ENCODE data around the gene SULT2B1.
A peak's percentile ranks its signal among the peaks of the same experiment; 100 is the strongest.

SULT2B1 gene

DNA sequence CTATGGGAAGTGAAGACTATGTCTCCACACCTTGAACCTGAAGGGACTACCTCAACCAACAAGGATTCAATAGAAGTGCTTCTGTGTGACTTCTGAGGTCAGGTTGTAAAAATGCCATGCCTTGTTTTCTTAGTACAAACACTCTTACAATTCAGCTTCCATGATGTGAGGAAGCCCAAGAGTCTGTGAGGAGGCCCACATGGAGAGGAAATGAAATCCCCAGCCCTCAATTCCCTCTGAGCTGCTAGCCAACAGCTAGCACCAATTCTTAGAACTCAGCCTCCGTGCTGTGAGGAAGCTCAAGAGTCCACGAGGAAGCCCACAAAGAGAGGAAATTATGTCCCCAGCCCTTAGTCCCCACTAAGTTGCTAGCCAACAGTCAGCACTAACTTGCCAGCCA lies 27.8 kb upstream of the SULT2B1 start:
- DNase-seq (ENCODE audit: low read depth) = peak; percentile 38
- no peak for TF ChIP-seq MYC (IDR thresholded peaks at IDR 0.05; ENCODE audit: low read depth, low read length)
- no peak for TF ChIP-seq POLR2A (IDR thresholded peaks at IDR 0.05; ENCODE audit: extremely low read depth, insufficient read length)
- H3K4me3 ChIP-seq (ENCODE audit: low read depth, low read length) = no peak overlapping the region

DNA sequence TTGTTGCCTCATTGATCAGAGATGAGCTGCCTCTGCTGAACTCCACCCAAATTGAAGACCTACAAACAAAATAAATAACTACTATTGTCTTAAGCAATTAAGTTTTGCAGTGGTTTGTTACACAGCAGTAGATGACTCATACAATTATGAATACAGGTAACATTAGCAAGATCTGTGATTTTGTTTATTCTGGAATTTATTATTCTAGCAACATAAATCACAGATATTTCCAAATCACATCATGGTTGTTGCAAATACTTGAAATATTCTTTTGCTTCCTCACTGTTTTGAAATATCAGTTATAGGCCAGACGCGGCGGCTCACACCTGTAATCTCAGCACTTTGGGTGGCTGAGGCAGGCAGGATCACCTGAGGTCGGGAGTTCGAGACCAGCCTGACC lies 27.2 kb upstream of the SULT2B1 start:
- TF ChIP-seq, protein P1, sequence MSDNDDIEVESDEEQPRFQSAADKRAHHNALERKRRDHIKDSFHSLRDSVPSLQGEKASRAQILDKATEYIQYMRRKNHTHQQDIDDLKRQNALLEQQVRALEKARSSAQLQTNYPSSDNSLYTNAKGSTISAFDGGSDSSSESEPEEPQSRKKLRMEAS (IDR thresholded peaks at IDR 0.05; ENCODE audit: low read depth, low read length) = no peak
- no peak for TF ChIP-seq POLR2A (IDR thresholded peaks at IDR 0.05; ENCODE audit: extremely low read depth, insufficient read length)
- TF ChIP-seq MYC (IDR thresholded peaks at IDR 0.05; ENCODE audit: low read depth, low read length) = no peak
- TF ChIP-seq, protein P2, sequence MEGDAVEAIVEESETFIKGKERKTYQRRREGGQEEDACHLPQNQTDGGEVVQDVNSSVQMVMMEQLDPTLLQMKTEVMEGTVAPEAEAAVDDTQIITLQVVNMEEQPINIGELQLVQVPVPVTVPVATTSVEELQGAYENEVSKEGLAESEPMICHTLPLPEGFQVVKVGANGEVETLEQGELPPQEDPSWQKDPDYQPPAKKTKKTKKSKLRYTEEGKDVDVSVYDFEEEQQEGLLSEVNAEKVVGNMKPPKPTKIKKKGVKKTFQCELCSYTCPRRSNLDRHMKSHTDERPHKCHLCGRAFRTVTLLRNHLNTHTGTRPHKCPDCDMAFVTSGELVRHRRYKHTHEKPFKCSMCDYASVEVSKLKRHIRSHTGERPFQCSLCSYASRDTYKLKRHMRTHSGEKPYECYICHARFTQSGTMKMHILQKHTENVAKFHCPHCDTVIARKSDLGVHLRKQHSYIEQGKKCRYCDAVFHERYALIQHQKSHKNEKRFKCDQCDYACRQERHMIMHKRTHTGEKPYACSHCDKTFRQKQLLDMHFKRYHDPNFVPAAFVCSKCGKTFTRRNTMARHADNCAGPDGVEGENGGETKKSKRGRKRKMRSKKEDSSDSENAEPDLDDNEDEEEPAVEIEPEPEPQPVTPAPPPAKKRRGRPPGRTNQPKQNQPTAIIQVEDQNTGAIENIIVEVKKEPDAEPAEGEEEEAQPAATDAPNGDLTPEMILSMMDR (IDR thresholded peaks at IDR 0.05; ENCODE audit: low read depth, low read length) = no peak
- no peak for DNase-seq (ENCODE audit: low read depth)
- no peak overlapping the region for H3K4me3 ChIP-seq (ENCODE audit: low read depth, low read length)

DNA sequence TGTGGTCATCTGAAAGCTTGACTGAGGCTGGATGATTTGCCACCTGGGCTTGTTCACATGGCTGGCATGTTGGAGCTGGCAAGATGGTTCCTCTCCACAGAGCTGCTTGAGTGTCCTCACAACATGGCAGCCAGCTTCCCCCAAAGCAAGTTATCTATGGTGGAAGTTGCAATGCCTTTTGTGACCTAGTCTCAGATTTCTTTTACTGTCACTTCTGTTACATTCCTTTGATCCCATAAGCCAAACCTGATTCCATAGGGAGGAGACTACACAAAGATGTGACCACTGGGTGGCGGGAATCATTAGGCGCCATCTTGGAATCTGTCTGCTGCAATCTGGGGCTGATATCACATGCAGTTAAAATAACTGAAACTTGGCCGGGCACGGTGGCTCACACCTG lies 22.8 kb upstream of the SULT2B1 start:
- no peak overlapping the region for H3K4me3 ChIP-seq (ENCODE audit: low read depth, low read length)
- TF ChIP-seq POLR2A (IDR thresholded peaks at IDR 0.05; ENCODE audit: extremely low read depth, insufficient read length) (no peak), MYC (IDR thresholded peaks at IDR 0.05; ENCODE audit: low read depth, low read length) (no peak)
- TF ChIP-seq, protein P1 (IDR thresholded peaks at IDR 0.05; ENCODE audit: low read depth, low read length) = no peak
- TF ChIP-seq, protein P2 (IDR thresholded peaks at IDR 0.05; ENCODE audit: low read depth, low read length) = peak; percentile 4
- DNase-seq (ENCODE audit: low read depth) = no peak

DNA sequence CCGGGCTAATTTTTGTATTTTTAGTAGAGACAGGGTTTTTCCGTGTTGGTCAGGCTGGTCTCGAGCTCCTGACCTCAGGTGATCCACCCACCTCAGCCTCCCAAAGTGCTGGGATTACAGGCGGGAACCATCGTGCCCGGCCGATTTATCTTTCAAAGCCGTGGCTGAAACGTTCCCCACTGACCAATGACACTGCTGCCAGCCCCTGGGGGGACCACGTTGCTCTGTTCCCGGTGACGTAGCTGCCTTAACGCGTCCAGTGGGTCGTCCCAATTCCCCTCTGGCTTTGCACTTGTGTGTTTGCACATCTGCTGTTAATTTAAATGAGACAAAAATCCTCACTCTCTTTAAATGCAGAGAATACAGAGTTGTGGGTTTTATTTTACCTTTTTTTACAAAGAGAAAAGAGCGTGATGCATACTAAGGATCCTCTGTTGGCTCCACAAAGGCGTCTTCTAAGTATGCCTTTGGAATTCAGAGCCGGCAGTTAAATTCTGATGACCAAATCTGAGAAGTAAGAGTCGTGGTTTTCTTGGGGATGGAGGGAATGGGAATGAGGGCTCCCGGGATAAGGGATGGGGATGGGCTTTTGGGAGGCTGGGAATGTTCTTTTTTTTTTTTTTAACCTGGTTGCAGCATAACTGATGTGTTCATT lies 21.8 kb upstream of the SULT2B1 start:
- no peak for DNase-seq (ENCODE audit: low read depth)
- no peak overlapping the region for H3K4me3 ChIP-seq (ENCODE audit: low read depth, low read length)
- TF ChIP-seq MYC (IDR thresholded peaks at IDR 0.05; ENCODE audit: low read depth, low read length) = no peak
- TF ChIP-seq, protein P2 (IDR thresholded peaks at IDR 0.05; ENCODE audit: low read depth, low read length) = no peak

DNA sequence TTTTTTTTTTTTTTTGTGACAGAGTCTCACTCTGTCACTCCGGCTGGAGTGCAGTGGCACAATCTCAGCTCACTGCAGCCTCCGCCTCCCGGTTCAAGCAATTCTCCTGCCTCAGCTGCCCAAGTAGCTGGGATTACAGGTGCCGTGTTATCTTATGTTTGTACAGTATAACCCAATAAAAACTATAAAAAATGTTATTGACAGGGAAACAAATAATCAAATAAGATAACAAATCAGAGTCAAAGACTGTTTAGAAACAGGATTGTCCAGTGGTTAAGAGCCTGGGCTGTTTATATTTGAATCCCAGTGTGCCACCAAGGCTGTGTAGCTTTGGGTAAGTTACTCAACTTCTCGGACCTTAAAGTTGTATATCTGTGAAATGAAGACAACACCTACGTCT lies 21.2 kb upstream of the SULT2B1 start:
- H3K4me3 ChIP-seq (ENCODE audit: low read depth, low read length) = no peak overlapping the region
- TF ChIP-seq, protein P1 (IDR thresholded peaks at IDR 0.05; ENCODE audit: low read depth, low read length) = no peak
- no peak for TF ChIP-seq POLR2A (IDR thresholded peaks at IDR 0.05; ENCODE audit: extremely low read depth, insufficient read length)
- TF ChIP-seq, protein P2 (IDR thresholded peaks at IDR 0.05; ENCODE audit: low read depth, low read length) = no peak
- TF ChIP-seq MYC (IDR thresholded peaks at IDR 0.05; ENCODE audit: low read depth, low read length) = no peak
- no peak for DNase-seq (ENCODE audit: low read depth)

DNA sequence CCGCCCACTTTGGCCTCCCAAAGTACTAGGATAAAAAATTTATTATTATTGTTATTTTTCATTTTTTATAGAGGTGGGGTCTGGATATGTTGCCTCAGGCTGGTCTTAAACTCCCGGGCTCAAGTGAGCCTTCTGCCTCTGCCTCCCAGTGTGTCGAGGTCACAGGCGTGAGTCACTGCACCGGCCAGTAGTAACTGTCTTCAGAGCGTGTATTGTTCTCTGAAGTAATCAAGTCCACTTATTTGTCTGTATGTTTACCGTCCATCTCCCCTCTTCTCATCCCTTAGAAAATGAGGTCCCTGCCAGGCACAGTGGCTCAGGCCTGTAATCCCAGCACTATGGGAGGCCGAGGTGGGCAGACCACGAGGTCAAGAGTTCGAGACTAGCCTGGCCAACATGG lies 18.2 kb upstream of the SULT2B1 start:
- peak; percentile 43 for DNase-seq (ENCODE audit: low read depth)

More for the DNA sequence above, 18.2 kb upstream of the SULT2B1 start:
- no peak overlapping the region for H3K4me3 ChIP-seq (ENCODE audit: low read depth, low read length)
- TF ChIP-seq, protein P2 (IDR thresholded peaks at IDR 0.05; ENCODE audit: low read depth, low read length) = no peak
- no peak for TF ChIP-seq MYC (IDR thresholded peaks at IDR 0.05; ENCODE audit: low read depth, low read length)
- TF ChIP-seq POLR2A (IDR thresholded peaks at IDR 0.05; ENCODE audit: extremely low read depth, insufficient read length) = no peak
- TF ChIP-seq, protein P1 (IDR thresholded peaks at IDR 0.05; ENCODE audit: low read depth, low read length) = no peak

All from NB4 (cell line).